HG02938 (cell line): Measurements from ENCODE around the gene SCMH1.

Source experiments
- ATAC-seq: cut with Tn5 transposase; IDR thresholded peaks from one replicate; pipeline ENCODE4 v1.9.1; 2021; ENCODE audit warnings: mild to moderate bottlenecking, moderate library complexity; ENCODE audit not compliant: unreplicated experiment

The SCMH1 gene

DNA sequence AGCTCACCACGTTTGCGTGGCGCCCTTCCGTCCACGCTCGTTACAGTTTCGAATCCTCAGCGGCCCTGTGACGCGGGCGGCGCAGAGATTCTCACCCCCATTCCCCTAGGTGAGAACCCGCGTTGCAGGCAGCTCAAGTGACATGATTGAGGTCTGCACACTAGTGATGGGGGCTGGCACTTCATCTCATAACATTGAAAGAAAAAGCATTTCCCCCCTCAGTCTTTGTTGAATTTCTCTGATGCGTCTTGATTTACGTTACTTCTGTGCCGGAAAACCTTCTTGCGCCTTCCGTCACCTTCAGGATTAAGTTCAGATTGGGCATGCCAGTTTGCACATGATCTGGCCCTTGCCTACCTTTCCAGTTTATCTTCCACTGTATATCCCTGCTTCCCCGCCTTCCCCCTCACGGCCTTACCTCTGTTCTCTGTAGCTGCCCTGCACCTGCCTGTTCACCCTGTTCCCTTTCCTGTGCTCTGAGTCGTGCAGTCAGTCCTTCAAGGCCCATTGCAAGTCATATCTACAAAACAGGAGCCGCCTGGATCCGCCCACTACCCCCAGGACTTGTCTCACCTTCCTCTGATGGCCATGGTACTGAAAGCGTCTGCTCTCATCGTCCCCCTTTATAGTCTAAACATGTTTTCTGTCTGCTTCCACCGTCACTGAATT lies 261.5 kb downstream of the SCMH1 start:
- ATAC-seq: peak; percentile 14

- peak; percentile 33 for ATAC-seq
Measured at GRCh38 chr1:40980068-40980452, 262.0 kb downstream of the SCMH1 start.

- peak; percentile 77 for ATAC-seq
Measured at GRCh38 chr1:40979241-40980067, 262.7 kb downstream of the SCMH1 start, which contains the start of gene CTPS1. Gene CTPS1 (plus strand): TSS chr1:40979696. CDS start chr1:40983291, 3,595 bp downstream.

DNA sequence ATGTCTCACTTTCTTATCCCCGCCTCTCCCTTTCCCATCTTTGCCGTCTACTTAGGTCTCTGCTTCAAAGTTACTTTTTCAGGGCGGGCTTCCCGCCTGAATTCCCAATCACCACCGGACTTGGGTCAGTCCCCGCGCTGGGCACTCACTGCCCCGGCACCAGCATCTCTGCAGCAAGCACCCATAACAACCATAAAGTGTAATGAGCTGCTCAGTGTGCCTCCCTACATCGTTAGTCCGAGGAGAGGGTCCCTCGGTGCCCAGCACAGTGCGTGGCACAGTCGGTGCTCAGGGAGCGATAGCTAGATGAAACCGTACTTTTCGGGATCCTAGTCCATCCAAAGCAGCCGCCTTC lies 263.2 kb downstream of the SCMH1 start:
- ATAC-seq: no peak

GRCh38 chr1:40977716-40978115 lies 264.4 kb downstream of the SCMH1 start:
- no peak for ATAC-seq
